Activated CD4-positive, alpha-beta T cell treated with anti-CD3 and anti-CD28 coated beads, Interleukin-2, amount 10 ng/mL, durations not matched to agents 24 days and 14 days (primary cell): ENCODE measurements around the gene E2F1. TPM values are rescaled to one million over a fixed set of nuclear protein-coding genes. Genes with fewer than 3 reads are reported as not detected.

Source experiments
- DNase-seq: peaks from one replicate; pipeline ENCODE4 v3.0.0; 2022
- H3K27ac Mint-ChIP-seq: one replicate; pipeline ENCODE4 v1.8.0; 2022; ENCODE audit warnings: mild to moderate bottlenecking, mixed read lengths
- H3K27me3 Mint-ChIP-seq: one replicate; pipeline ENCODE4 v1.8.0; 2022; ENCODE audit warnings: mixed read lengths
- H3K36me3 Mint-ChIP-seq: one replicate; pipeline ENCODE4 v1.8.0; 2022; ENCODE audit warnings: low read depth, mild to moderate bottlenecking, mixed read lengths
- H3K4me1 Mint-ChIP-seq: one replicate; pipeline ENCODE4 v1.8.0; 2021; ENCODE audit warnings: mixed read lengths
- H3K4me3 Mint-ChIP-seq: one replicate; pipeline ENCODE4 v1.8.0; 2022; ENCODE audit warnings: mild to moderate bottlenecking, moderate library complexity, mixed read lengths
- H3K9me3 Mint-ChIP-seq: one replicate; pipeline ENCODE4 v1.8.0; 2021; ENCODE audit warnings: mixed read lengths
- intact Hi-C: fragments of 100-400 bp; cut with micrococcal nuclease; formaldehyde crosslinking; loops from one replicate; pipeline ENCODE4 v1.15.1; 2023
- total RNA-seq: library from RNA; stranded (reverse); gene quantifications from 2 replicates; pipeline ENCODE4 v1.2.3, GENCODE V29; 2022

The E2F1 gene
- total RNA-seq, 1 donor from 2014 or later, result 78.3 TPM

DNA sequence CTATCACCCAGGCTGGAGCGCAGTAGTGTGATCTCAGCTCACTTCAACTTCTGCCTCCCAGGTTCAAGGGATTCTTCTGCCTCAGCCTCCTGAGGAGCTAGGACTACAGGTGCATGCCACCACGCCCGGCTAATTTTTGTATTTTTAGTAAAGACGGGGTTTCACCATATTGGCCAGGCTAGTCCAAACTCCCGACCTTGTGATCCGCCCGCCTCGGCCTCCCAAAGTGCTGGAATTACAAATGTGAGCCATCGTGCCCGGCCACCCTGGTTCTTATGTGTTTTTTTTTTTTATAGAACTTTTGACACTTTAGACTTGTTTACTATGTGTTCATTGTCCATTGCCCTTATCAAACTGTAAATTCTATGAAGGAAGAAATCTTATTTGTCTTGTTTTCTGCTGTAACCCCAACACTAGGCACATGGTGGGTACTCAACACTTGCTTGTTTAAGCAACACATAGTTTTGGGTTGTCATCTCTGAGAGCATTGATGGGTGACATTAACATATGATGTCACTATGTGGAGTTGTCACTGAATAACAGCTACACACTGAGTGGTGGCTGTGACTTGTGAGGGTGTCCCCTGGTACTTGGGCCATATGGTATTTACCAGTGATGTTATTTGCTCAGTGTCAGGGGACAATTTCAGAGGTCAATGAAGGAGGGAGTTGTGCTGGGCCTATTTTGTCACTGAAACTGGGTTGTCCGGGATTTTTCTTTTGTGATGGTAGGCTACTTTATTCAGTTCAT, 35.4 kb upstream of the E2F1 start:
- intact Hi-C loops, result loop anchor here (2.0 kb wide), 1 partner anchor 35 kb away; the partner anchor contains the start of gene E2F1

DNA sequence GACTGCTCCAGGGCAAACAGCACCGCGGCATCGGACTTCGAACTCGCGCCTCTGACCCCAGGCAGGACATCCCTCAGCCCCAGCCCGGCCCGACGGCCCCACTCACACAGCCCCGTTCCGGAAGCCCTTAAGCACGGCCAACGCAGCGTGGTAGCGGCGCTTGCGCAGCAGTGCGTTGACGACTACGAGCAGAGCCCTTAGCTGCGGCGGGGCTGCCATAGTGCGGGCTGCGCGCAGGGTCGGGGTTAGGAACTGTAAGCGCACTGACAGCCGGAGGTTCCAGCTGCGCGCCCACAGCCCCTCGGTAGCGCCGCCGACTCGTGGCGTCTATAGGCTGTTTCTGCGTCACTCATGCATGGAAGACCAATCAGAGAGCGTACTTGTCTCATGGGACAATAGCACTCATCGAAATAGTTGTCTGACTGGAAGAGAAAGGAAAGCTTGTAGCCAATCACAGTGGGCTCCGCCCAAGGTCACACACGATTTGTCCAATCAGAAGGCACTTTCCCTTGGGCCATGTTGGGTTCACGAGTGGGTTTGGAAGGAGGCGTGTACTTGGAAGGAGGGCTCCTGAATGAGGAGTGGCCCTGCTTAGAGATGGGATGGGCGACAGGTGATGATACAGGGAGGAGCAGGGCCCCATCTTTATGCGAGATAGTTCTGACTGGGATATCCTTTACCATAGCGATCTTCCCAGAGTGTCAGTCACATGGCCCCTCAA, 34.0 kb upstream of the E2F1 start, which contains the start of gene PXMP4:
Gene PXMP4 (minus strand): TSS at position 322 of the 721 bp plus-strand sequence. CDS start 103 bp downstream, at position 219.
- DNase-seq, result peak; percentile 97
- Mint-ChIP-seq H3K27ac (peak within 1 kb of the TSS; percentile 83), H3K36me3 (peaks cover 2% of the 10 kb centered on the region), H3K27me3 (no peaks in the 10 kb centered on the region), H3K4me1 (peaks cover 23% of the 10 kb centered on the region), H3K9me3 (no peaks in the 10 kb centered on the region), H3K4me3 (peak within 1 kb of the TSS; percentile 79)
- intact Hi-C loops, result loop anchor here (1.0 to 2.0 kb wide), 2 partner anchors 12 to 33 kb away; partner anchors contain the start of gene E2F1

More for the DNA sequence above, 35.4 kb upstream of the E2F1 start:
- Mint-ChIP-seq H3K4me3 (no peak overlapping the region), H3K27ac (no peak overlapping the region), H3K36me3 (peaks cover 2% of the 10 kb centered on the region), H3K27me3 (no peaks in the 10 kb centered on the region), H3K4me1 (peaks cover 23% of the 10 kb centered on the region), H3K9me3 (no peaks in the 10 kb centered on the region)
- DNase-seq, result no peak

DNA sequence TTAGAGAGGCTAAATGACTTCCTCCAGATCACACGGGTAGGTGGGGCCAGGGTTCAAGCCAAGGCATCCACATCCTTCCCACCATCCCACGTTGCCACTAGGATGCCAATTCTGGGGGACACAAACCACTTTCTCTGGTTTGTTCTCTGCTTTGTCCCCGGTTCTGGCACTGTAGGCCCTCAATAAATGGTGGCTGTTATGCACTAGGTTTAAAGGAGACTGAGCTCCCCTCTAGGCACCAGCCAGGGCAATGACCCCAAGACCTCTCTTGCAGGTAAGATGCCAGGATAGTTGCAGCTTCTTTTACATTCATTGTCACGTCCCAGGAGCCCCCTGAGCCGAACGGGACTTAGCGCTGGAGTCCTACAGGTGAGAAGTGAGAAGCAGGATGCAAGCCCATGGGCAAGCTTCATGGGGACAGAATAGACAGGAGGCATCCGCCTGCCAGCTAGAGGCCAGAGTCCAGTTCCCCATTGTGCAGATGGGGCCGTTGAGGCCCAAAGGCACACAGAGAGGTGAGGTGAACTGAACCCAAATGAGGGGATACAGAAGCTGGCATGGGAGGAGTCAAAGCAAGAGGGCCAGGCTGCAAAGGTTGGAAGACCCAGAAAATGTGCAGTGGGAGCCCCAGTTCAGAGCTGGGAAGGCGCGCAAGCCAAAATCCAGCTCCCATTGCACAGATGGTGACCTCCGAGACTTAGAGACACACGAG, 33.2 kb upstream of the E2F1 start:
- no peaks in the 10 kb centered on the region for H3K9me3 Mint-ChIP-seq
- H3K4me1 Mint-ChIP-seq, result peaks cover 23% of the 10 kb centered on the region
- H3K27me3 Mint-ChIP-seq, result no peaks in the 10 kb centered on the region
- H3K4me3 Mint-ChIP-seq, result peak overlapping the region; percentile 79
- peak; percentile 60 for DNase-seq
- peaks cover 3% of the 10 kb centered on the region for H3K36me3 Mint-ChIP-seq
- intact Hi-C loops, result no loop called here
- peak overlapping the region; percentile 83 for H3K27ac Mint-ChIP-seq

DNA sequence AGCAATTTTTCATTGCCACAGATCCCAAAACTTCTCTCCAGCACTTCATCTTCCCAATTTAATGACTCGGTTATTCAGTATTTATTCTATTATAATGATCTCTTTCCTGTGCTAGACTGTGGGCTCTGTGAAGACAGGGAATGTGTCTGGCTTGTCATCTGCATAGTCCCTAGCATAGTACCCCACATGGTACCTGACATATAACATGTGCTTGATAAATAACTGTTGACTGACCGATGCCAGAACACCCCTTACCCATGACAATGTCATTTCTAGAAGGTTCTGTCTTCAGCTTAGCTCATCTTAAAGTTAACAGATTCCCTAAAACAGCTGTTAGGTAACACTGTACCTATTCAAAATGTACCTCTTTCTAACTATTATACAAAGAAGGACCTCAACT, 30.3 kb upstream of the E2F1 start:
- Mint-ChIP-seq H3K27me3 (no peaks in the 10 kb centered on the region), H3K9me3 (no peaks in the 10 kb centered on the region), H3K27ac (no peak overlapping the region), H3K36me3 (peaks cover 20% of the 10 kb centered on the region), H3K4me3 (no peak overlapping the region), H3K4me1 (peaks cover 23% of the 10 kb centered on the region)
- no peak for DNase-seq
- intact Hi-C loops, result no loop called here

DNA sequence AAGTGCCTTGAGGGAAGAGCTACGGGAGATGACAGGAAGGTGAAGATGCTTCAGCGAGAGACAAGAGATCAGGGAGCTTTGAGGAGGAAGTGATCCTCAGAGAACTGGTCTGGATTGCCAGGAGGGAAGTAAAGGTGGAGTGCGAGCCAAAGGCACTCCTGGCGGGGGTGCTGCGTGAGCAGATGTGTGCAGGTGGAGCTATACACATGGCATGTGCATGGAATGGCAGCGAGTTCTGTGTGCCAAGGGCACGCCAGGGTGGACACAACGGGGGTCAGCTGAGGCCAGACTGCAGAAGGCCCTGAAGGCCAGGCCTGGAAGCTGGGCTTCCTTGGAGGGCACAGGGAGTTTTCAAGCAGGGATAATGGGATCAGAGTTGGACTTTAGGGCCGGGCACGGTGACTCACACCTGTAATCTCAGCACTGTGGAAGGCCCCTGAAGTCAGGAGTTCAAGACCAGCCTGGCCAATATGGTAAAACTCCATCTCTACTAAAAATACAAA, 27.7 kb upstream of the E2F1 start:
- DNase-seq, result no peak
- H3K4me1 Mint-ChIP-seq, result peaks cover 32% of the 10 kb centered on the region
- H3K27ac Mint-ChIP-seq, result no peak overlapping the region
- no peak overlapping the region for H3K4me3 Mint-ChIP-seq
- peaks cover 34% of the 10 kb centered on the region for H3K36me3 Mint-ChIP-seq
- no peaks in the 10 kb centered on the region for H3K27me3 Mint-ChIP-seq
- intact Hi-C loops, result no loop called here
- no peaks in the 10 kb centered on the region for H3K9me3 Mint-ChIP-seq

DNA sequence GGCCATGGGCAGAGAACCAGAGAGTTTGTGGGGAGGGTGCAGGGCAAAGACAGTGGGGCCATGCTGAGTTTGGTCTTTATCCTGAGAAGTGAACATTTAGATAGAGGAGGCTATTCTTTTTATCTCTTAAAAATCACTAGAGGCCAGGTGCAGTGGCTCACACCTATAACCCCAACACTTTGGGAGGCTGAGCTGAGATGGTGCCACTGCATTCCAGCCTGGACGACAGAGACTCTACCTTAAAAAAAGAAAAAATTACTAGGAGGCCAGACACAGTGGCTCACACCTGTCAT, 25.2 kb upstream of the E2F1 start:
- Mint-ChIP-seq H3K4me3 (no peak overlapping the region), H3K36me3 (peaks cover 39% of the 10 kb centered on the region), H3K27me3 (no peaks in the 10 kb centered on the region), H3K4me1 (peaks cover 23% of the 10 kb centered on the region), H3K9me3 (no peaks in the 10 kb centered on the region), H3K27ac (no peak overlapping the region)
- intact Hi-C loops, result no loop called here
- no peak for DNase-seq

DNA sequence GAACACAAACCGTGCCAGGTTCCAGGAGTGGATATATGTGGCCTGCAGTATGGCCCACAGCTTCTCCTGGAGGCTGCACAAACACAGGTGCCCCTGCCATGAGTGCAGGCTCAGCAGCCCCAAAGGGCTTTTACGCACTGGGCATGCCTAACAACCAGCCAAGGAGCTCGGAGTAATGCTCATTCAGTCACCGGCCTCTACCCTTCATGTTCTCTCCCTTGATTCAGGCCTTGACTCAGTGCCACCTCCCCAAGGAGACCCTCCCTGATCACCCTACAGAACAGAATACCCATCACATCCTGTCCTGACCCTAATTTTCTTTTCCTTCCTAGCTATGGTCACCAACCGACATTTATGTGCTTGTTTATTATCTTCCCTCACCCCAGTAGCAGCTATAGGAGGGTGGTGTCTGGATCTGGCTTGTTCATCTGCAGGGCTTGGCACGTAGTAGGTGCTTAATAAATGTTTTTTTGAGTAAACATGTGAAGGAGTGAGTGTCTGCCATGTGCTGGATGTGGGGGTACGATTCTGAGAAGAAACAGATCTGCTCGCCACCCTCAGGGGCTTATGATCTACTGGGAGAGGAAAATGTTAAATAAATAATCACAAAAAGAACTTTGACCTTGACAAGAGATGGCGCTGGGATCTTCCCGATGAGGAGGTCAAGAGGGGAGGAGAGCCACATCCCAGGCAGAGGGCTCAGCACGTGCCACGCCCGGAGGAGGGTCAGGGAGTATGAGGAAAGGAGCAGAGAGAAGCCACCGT, 24.7 kb upstream of the E2F1 start:
- H3K4me1 Mint-ChIP-seq, result peaks cover 23% of the 10 kb centered on the region
- H3K27ac Mint-ChIP-seq, result peak overlapping the region; percentile 56
- no peaks in the 10 kb centered on the region for H3K9me3 Mint-ChIP-seq
- H3K27me3 Mint-ChIP-seq, result no peaks in the 10 kb centered on the region
- intact Hi-C loops, result no loop called here
- DNase-seq, result no peak
- H3K4me3 Mint-ChIP-seq, result peak overlapping the region; percentile 14
- peaks cover 39% of the 10 kb centered on the region for H3K36me3 Mint-ChIP-seq

DNA sequence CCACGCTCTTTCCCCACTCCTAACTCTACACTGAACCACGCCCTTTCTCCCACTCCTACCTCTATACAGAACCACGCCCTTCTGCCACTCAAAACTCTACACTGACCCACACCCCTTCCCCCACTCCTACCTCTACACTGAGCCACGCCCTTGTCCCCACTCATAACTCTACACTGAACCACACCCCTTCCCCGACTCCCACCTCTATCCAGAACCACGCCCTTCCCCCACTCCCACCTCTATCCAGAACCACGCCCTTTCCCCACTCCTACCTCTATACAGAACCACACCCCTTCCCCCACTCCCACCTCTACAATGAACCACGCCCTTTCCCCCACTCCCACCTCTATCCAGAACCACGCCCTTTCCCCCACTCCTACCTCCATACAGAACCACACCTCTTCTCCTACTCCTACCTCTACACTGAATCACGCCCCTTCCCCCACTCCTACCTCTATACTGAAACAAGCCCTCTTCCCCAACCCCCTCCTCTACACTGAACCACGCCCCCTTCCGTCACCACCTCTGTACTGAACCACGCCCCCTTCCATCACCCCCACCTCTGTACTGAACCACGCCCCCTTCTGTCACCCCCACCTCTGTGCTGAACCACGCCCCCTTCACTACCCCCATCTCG, 23.8 kb upstream of the E2F1 start:
- Mint-ChIP-seq H3K9me3 (no peaks in the 10 kb centered on the region), H3K27ac (peak overlapping the region; percentile 74), H3K36me3 (peaks cover 39% of the 10 kb centered on the region), H3K4me3 (peak overlapping the region; percentile 14), H3K4me1 (peaks cover 23% of the 10 kb centered on the region), H3K27me3 (no peaks in the 10 kb centered on the region)
- no peak for DNase-seq
- intact Hi-C loops, result loop anchor here (1.0 kb wide), 1 partner anchor 22 kb away; no protein-coding TSS in a partner anchor

DNA sequence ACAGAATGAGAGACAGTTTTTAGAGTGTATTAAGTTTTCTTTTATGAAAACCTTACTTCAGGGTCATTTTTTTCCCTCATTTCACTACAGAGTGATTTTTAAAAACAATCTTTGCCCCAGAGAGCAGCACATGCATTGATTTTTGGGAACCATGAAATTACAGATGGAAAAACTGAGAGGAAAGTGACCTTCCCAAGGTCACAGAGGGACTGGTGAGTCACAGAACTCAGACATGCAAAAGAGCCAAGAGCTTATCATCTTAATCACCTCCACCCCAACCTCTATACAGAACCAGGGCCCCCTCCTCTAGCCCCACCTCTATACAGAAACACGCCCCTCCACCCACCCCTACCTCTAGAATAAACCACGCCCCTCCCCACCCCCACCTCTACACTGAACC, 23.2 kb upstream of the E2F1 start:
- DNase-seq, result no peak
- no peak overlapping the region for H3K4me3 Mint-ChIP-seq

DNA sequence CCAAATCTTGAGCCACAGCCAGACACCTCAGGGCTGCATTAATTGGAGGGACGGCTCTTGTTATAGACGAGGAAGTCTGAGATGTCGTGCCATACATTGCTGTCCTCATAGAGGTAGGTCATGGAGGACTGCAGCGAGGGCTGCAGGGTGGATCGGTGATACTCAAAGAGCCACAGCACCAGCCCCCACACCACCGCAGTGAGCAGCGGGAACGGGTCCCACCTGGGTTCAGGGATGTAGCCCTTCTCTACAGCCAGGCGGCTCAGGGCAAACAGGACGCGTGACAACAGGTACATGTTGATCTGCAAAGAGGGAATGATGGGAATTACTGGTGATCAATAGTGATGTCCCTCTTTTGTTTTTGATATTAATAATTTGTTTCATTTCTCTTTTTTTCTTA, 21.5 kb upstream of the E2F1 start:
- Mint-ChIP-seq H3K4me1 (peaks cover 23% of the 10 kb centered on the region), H3K4me3 (no peak overlapping the region), H3K27ac (no peak overlapping the region), H3K9me3 (no peaks in the 10 kb centered on the region), H3K27me3 (no peaks in the 10 kb centered on the region), H3K36me3 (peaks cover 26% of the 10 kb centered on the region)
- no peak for DNase-seq
- intact Hi-C loops, result no loop called here

More for the DNA sequence above, 23.2 kb upstream of the E2F1 start:
- Mint-ChIP-seq H3K27me3 (no peaks in the 10 kb centered on the region), H3K9me3 (no peaks in the 10 kb centered on the region), H3K4me1 (peaks cover 23% of the 10 kb centered on the region), H3K27ac (peak overlapping the region; percentile 77), H3K36me3 (peaks cover 39% of the 10 kb centered on the region)
- intact Hi-C loops, result loop anchor here (1.0 kb wide), 1 partner anchor 21 kb away; no protein-coding TSS in a partner anchor

DNA sequence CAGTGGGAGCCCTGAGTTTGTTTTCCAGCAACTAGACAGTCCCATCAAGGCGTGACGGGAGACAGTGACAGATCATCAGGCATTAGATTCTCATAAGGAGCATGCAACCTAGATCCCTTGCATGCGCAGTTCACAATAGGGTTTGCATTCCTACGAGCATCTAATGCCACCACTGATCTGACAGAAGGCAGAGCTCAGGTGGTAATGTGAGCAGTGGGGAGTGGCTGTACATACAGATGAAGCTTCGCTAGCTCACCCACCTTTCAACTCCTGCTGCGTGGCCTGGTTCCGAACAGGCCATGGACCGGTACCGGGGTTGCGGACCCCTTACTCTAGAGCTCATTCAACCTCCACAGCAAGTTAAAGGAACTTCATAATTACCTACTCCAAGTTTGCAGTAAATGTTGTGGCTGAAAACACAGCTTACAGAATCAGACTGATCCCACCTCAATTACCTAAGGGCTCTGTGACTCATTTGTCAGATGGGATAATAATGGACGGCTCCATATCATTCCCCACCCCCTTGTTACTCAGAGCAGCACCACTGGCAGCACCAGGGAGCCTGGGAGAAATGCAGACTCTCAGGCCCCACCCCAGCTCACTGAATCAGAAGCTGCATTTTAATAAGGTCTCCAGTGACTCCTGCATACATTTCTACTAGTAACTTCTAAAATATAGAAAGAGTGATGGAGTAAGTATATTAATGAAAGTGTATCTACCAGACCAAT, 18.2 kb upstream of the E2F1 start:
- intact Hi-C loops, result no loop called here
- no peak overlapping the region for H3K27ac Mint-ChIP-seq
- H3K27me3 Mint-ChIP-seq, result no peaks in the 10 kb centered on the region
- H3K4me3 Mint-ChIP-seq, result no peak overlapping the region
- H3K4me1 Mint-ChIP-seq, result peaks cover 4% of the 10 kb centered on the region
- peaks cover 9% of the 10 kb centered on the region for H3K36me3 Mint-ChIP-seq
- no peak for DNase-seq
- H3K9me3 Mint-ChIP-seq, result no peaks in the 10 kb centered on the region

DNA sequence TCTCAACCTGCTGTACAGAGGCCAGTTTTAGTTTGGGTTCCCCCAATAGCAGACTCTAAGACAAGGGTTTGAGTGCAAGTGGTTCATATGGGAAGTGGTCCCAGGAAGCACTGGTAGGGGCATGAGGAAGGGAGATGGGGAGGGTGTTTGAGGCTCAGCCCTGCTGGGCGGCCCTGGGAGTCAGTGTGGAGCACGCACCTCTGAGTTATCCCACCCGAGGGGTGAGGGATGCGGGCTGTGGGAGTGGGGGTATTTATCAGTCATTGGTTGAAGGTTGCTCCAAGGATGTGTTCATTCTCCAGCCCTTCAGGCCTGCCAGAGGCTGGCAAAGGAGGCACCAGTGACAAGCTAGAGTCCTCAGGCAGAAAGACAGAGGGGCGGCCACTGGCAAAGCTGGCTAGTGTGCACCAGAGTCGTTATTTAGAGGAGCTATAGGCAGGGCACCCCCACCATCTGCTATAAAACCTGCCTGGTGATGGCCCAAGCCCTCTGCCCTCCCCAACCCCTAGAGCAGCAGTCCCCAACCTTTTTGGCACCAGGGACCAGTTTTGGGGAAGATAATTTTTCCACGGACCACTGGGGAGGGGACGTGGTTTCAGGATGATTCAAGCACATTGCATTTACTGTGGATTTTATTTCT, 17.4 kb upstream of the E2F1 start:
- no peak overlapping the region for H3K4me3 Mint-ChIP-seq
- no peaks in the 10 kb centered on the region for H3K27me3 Mint-ChIP-seq
- H3K27ac Mint-ChIP-seq, result no peak overlapping the region
- no peaks in the 10 kb centered on the region for H3K4me1 Mint-ChIP-seq
- H3K9me3 Mint-ChIP-seq, result no peaks in the 10 kb centered on the region
- intact Hi-C loops, result no loop called here
- peaks cover 9% of the 10 kb centered on the region for H3K36me3 Mint-ChIP-seq
- no peak for DNase-seq
